HG03521 (cell line): ENCODE results near the gene ETV5.

Experiments
- ATAC-seq: cut with Tn5 transposase; IDR thresholded peaks from one replicate; pipeline ENCODE4 v1.9.1; 2021; ENCODE audit warnings: mild to moderate bottlenecking, moderate library complexity; ENCODE audit not compliant: unreplicated experiment

ETV5 gene

GRCh38 chr3:186097317-186097662, 11.6 kb downstream of the ETV5 start:
- no peak for ATAC-seq

GRCh38 chr3:186096290-186096689, 12.6 kb downstream of the ETV5 start:
- no peak for ATAC-seq

GRCh38 chr3:186095561-186096081, 13.3 kb downstream of the ETV5 start:
- ATAC-seq: no peak

- ATAC-seq: no peak
Observed at GRCh38 chr3:186094696-186095425, 14.0 kb downstream of the ETV5 start.

GRCh38 chr3:186094271-186094670, 14.6 kb downstream of the ETV5 start:
- ATAC-seq: no peak

GRCh38 chr3:186093271-186093900, 15.5 kb downstream of the ETV5 start:
- no peak for ATAC-seq

- no peak for ATAC-seq
Observed at GRCh38 chr3:186092360-186093070, 16.4 kb downstream of the ETV5 start.

GRCh38 chr3:186090901-186091300, 18.0 kb downstream of the ETV5 start:
- no peak for ATAC-seq

GRCh38 chr3:186088335-186088734, 20.6 kb downstream of the ETV5 start:
- ATAC-seq: no peak

- ATAC-seq: no peak
Observed at GRCh38 chr3:186084264-186084663, 24.6 kb downstream of the ETV5 start.

- no peak for ATAC-seq
Observed at GRCh38 chr3:186083746-186084145, 25.1 kb downstream of the ETV5 start.

GRCh38 chr3:186082150-186082549, 26.7 kb downstream of the ETV5 start:
- ATAC-seq: no peak

GRCh38 chr3:186081678-186082077, 27.2 kb downstream of the ETV5 start:
- no peak for ATAC-seq

GRCh38 chr3:186080849-186081438, 27.9 kb downstream of the ETV5 start:
- no peak for ATAC-seq

GRCh38 chr3:186079925-186080324, 29.0 kb downstream of the ETV5 start:
- no peak for ATAC-seq

- ATAC-seq: no peak
Observed at GRCh38 chr3:186077466-186077865, 31.4 kb downstream of the ETV5 start.

GRCh38 chr3:186075931-186076567, 32.8 kb downstream of the ETV5 start:
- ATAC-seq: no peak

- no peak for ATAC-seq
Observed at GRCh38 chr3:186075489-186075888, 33.4 kb downstream of the ETV5 start.

- ATAC-seq: no peak
Observed at GRCh38 chr3:186073641-186074040, 35.2 kb downstream of the ETV5 start.

- no peak for ATAC-seq
Observed at GRCh38 chr3:186070996-186071395, 37.9 kb downstream of the ETV5 start.

- ATAC-seq: no peak
Observed at GRCh38 chr3:186070550-186070949, 38.3 kb downstream of the ETV5 start.
